ENCODE results near the gene GBA2.

The GBA2 gene

GRCh38 chr9:35695943-35696401, 53.1 kb downstream of the GBA2 start:
- no peak for DNase-seq (ENCODE audit: low read depth, low spot score)
- H3K4me3 ChIP-seq (ENCODE audit: low read depth, low read length): no peak overlapping the region
- TF ChIP-seq, protein P1, sequence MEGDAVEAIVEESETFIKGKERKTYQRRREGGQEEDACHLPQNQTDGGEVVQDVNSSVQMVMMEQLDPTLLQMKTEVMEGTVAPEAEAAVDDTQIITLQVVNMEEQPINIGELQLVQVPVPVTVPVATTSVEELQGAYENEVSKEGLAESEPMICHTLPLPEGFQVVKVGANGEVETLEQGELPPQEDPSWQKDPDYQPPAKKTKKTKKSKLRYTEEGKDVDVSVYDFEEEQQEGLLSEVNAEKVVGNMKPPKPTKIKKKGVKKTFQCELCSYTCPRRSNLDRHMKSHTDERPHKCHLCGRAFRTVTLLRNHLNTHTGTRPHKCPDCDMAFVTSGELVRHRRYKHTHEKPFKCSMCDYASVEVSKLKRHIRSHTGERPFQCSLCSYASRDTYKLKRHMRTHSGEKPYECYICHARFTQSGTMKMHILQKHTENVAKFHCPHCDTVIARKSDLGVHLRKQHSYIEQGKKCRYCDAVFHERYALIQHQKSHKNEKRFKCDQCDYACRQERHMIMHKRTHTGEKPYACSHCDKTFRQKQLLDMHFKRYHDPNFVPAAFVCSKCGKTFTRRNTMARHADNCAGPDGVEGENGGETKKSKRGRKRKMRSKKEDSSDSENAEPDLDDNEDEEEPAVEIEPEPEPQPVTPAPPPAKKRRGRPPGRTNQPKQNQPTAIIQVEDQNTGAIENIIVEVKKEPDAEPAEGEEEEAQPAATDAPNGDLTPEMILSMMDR (IDR thresholded peaks at IDR 0.05; ENCODE audit: insufficient read depth, low read length, missing control alignments): no peak
- POLR2A ChIA-PET: interaction anchor here (0.6 to 15.8 kb wide), 10 partner anchors 7 to 51 kb away, joined by 3 to 325 read pairs (median 5); partner anchors contain the start of genes CREB3 and TLN1
- CTCF ChIA-PET: interaction anchor here (0.6 to 34.3 kb wide), 13 partner anchors 9 to 186 kb away, joined by 3 to 816 read pairs (median 10); partner anchors contain the start of genes ARHGEF39, CCDC107, CREB3 and GBA2

- TF ChIP-seq, protein P1 (IDR thresholded peaks at IDR 0.05; ENCODE audit: insufficient read depth, low read length, missing control alignments): no peak
- CTCF ChIA-PET: interaction anchor here (0.9 to 34.3 kb wide), 5 partner anchors 9 to 180 kb away, joined by 3 to 816 read pairs (median 9); partner anchors contain the start of genes CCDC107, CREB3, RMRP and TLN1
- no peak overlapping the region; the same call in 1 of the 2 replicates for H3K4me3 ChIP-seq (ENCODE audit: low read depth, low read length)
- POLR2A ChIA-PET: interaction anchor here (0.5 to 15.8 kb wide), 9 partner anchors 8 to 37 kb away, joined by 3 to 325 read pairs (median 9); partner anchors contain the start of genes ARHGEF39, CCDC107, CREB3 and RMRP
- no peak for DNase-seq (ENCODE audit: low read depth, low spot score)
Measured at GRCh38 chr9:35691757-35692301, 57.2 kb downstream of the GBA2 start.

DNA sequence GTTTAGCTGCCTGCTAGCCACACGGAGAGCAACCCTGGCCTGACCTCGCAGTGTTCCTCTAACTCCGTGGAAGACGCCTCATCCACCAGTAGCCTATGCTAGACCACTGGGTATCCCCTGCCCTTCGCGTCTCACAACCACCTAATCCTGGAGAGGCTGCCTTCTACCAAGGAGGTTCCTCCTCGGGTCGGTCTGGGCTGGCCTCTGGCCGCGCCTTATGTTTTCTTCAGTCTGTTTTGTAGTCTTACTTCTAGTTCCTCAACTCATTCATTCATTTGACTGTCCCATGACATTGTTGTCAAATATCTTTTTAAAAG, 57.7 kb downstream of the GBA2 start:
- ChIA-PET POLR2A (interaction anchor here (1.2 to 15.8 kb wide), 9 partner anchors 8 to 37 kb away, joined by 3 to 325 read pairs (median 9); partner anchors contain the start of genes ARHGEF39, CCDC107, CREB3 and RMRP), CTCF (interaction anchor here (0.9 to 34.3 kb wide), 5 partner anchors 10 to 179 kb away, joined by 3 to 816 read pairs (median 9); partner anchors contain the start of genes CCDC107, CREB3, RMRP and TLN1)
- peak overlapping the region; percentile 97 for H3K4me3 ChIP-seq (ENCODE audit: low read depth, low read length)
- TF ChIP-seq, protein P1 (IDR thresholded peaks at IDR 0.05; ENCODE audit: insufficient read depth, low read length, missing control alignments): no peak
- DNase-seq (ENCODE audit: low read depth, low spot score): no peak

DNA sequence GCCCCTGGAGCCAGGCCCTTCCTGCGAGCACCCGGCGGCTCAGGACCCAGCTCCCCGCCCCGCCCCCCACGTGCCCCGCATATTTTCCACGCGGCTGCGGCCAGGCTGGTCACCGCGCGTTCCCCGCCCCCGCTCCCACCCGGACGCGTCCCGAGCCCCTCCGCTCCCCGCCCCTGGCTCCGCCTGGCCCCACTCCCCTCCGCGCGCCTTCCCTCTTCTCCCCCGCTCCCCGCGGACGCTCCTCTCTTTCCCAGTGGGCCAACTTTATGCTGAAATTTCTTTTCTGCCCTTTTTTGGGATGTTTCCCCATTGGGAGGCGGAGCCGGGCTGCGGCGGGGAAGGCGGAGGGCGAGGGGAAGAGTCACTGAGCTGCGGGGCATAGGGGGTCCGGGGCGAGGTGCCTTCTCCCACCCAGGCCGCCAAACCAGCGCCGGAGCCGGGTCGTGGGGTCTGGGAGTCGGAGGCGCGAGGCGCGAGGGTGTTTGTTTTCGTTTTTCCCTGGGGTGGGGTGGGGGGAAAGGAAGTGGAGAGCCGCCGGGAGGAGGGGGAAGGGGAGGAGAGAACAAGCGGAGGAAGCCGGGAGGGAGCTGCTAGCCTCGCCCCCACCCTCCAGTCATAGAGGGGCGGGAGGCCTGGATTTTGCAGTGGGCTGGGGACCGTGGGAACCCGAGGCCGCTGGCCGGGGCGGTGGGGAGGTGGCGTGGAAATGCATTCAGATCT, 58.3 kb downstream of the GBA2 start:
- POLR2A ChIA-PET: interaction anchor here (0.8 to 15.8 kb wide), 16 partner anchors 8 to 50 kb away, joined by 3 to 325 read pairs (median 6); partner anchors contain the start of genes ARHGEF39, CCDC107, CREB3 and RMRP
- H3K4me3 ChIP-seq (ENCODE audit: low read depth, low read length): peak overlapping the region; percentile 97
- CTCF ChIA-PET: interaction anchor here (0.9 to 34.3 kb wide), 5 partner anchors 10 to 179 kb away, joined by 3 to 816 read pairs (median 9); partner anchors contain the start of genes ARHGEF39, CCDC107, CREB3 and RMRP
- no peak for DNase-seq (ENCODE audit: low read depth, low spot score)
- TF ChIP-seq, protein P1 (IDR thresholded peaks at IDR 0.05; ENCODE audit: insufficient read depth, low read length, missing control alignments): no peak

GRCh38 chr9:35690294-35690613, 58.8 kb downstream of the GBA2 start:
- DNase-seq (ENCODE audit: low read depth, low spot score): no peak
- CTCF ChIA-PET: interaction anchor here (0.8 to 34.3 kb wide), 4 partner anchors 26 to 32 kb away, joined by 3 to 816 read pairs (median 16); partner anchors contain the start of genes ARHGEF39, CCDC107, CREB3 and RMRP
- POLR2A ChIA-PET: interaction anchor here (0.8 to 15.8 kb wide), 15 partner anchors 8 to 204 kb away, joined by 3 to 325 read pairs (median 6); partner anchors contain the start of genes ARHGEF39, CCDC107, CREB3 and RMRP
- TF ChIP-seq, protein P1 (IDR thresholded peaks at IDR 0.05; ENCODE audit: insufficient read depth, low read length, missing control alignments): no peak
- peak overlapping the region; percentile 97 for H3K4me3 ChIP-seq (ENCODE audit: low read depth, low read length)

All from AG04449 (cell line).